Measurements from ENCODE around the gene NEDD8. TPM values are rescaled to one million over a fixed set of nuclear protein-coding genes. Genes with fewer than 3 reads are reported as not detected.

NEDD8 gene
- total RNA-seq, 4 donors from 2014 or later: 44.1 to 77.6 (median 67.9) TPM

DNA sequence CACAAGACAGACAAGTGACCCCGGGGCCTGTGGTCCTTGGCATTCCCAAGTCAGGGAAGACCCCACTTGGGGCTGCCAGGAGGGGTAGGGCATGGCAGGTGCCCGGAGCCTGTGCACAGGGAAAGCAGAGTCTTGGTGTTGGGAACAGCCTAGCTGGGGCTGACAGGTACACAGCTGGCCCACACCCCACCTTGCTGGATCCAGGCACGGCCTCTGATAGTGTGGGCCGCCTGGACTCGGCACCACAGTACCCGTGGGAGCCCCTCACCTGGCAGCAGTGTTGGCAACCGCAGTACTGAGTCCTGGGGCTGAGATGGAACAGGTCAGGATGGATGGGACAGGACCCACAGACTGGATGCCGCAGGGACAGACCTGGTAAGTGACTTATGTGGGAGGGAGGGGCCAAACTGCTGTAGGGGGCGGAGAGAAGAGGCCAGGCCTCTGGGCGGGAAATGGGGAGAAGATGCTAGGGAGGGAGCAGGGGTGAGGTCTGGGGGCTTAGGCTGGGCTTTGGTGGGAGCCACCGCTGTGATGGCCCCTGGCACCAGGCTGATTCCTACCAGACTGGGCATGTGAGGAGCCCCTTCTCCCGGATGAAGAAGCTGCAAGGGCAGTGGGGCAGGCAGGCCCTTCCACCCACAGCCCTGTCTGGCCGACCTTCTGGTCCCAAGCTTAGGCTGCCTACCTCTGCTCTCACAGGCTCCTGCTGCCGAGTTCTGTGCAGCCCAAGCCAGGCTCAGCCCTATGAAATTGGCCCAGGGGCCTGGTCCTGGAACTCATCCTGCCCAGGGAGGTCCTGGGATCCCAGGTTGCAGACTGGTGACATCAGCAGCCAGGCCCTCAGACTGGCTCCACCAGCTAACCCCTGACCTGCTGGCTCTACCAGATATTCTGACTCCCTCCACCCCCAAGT lies 30.9 kb upstream of the NEDD8 start, which contains the start of gene TGM1:
TSS of gene TGM1 (minus strand) at position 357 of the 913 bp plus-strand sequence. CDS start 825 bp downstream, outside the sequence.
- H3K9me3 ChIP-seq: no peaks in the 10 kb centered on the region
- H3K27me3 ChIP-seq: no peaks in the 10 kb centered on the region
- no peaks in the 10 kb centered on the region for H3K4me1 ChIP-seq
- DNase-seq: no peak
- H3K36me3 ChIP-seq: peaks cover 0 to 34% (median 0%) of the 10 kb centered on the region in 3 donors
- H3K4me3 ChIP-seq: no peak within 1 kb of the TSS
- H3K27ac ChIP-seq: no peak within 1 kb of the TSS
- TF ChIP-seq, protein P1, sequence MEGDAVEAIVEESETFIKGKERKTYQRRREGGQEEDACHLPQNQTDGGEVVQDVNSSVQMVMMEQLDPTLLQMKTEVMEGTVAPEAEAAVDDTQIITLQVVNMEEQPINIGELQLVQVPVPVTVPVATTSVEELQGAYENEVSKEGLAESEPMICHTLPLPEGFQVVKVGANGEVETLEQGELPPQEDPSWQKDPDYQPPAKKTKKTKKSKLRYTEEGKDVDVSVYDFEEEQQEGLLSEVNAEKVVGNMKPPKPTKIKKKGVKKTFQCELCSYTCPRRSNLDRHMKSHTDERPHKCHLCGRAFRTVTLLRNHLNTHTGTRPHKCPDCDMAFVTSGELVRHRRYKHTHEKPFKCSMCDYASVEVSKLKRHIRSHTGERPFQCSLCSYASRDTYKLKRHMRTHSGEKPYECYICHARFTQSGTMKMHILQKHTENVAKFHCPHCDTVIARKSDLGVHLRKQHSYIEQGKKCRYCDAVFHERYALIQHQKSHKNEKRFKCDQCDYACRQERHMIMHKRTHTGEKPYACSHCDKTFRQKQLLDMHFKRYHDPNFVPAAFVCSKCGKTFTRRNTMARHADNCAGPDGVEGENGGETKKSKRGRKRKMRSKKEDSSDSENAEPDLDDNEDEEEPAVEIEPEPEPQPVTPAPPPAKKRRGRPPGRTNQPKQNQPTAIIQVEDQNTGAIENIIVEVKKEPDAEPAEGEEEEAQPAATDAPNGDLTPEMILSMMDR (IDR thresholded peaks at IDR 0.05): no peak
- no peak for TF ChIP-seq POLR2A (IDR thresholded peaks at IDR 0.05)

DNA sequence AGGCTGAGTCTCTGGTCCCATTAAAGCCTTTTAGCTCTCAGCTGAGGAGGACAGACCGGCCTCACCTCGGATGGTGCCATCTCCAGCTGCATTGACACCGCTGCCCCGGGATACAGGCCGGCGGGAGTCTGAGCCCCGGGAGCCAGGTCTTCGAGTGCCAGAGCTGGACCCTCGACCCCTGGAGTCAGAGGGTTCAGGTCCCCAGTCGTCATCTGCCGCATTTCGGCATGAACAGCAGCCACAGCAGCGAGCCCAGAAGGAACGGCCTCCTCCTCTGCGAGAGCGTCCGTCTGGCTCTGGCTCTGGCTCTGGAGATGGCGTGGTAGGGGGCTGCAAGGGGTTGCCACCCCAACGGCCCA lies 29.8 kb upstream of the NEDD8 start:
- no peak for TF ChIP-seq POLR2A (IDR thresholded peaks at IDR 0.05)
- TF ChIP-seq, protein P1 (IDR thresholded peaks at IDR 0.05): no peak
- Histone ChIP-seq H3K36me3 (peaks cover 0 to 22% (median 0%) of the 10 kb centered on the region in 3 donors), H3K27me3 (no peaks in the 10 kb centered on the region), H3K4me3 (no peak overlapping the region), H3K4me1 (no peaks in the 10 kb centered on the region), H3K27ac (no peak overlapping the region), H3K9me3 (no peaks in the 10 kb centered on the region)
- no peak for DNase-seq

DNA sequence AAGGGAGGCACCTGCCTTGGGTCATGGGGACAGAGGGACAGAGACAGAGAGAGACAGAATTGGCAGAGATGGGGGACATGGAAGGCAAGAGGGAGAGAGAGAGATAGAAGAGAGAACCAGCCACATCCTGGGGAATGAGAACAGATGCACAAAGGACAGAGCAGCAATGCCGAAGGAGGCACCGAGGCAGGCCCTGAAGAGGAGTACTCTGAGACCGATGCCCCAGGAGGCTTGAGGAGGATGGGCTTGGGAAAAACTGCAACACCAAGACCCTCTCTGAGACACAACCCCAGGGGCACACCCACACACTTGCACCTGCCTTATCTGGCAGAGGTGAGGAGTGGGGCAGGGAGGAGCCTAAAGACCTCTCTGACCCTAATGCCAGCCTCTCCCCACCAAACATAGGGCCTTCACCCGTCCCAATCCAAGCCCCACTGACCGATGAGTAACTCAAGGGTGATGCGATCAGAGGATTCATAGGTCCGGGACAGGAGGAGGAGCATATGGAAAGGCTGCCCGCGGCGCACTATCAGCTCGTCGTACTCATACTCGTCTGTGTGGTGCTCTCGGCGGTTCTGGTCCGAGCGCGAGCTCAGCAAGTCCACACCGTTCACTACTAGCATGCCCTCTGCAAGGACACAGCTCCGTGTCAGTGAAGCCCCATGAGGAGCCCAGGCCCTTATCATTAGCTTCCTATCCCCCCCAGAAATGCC lies 29.2 kb upstream of the NEDD8 start:
- Histone ChIP-seq H3K4me3 (no peak overlapping the region), H3K27ac (no peak overlapping the region), H3K36me3 (peaks cover 0 to 17% (median 0%) of the 10 kb centered on the region in 3 donors), H3K4me1 (no peaks in the 10 kb centered on the region), H3K27me3 (no peaks in the 10 kb centered on the region), H3K9me3 (no peaks in the 10 kb centered on the region)
- DNase-seq: no peak
- TF ChIP-seq, protein P1 (IDR thresholded peaks at IDR 0.05): no peak
- TF ChIP-seq POLR2A (IDR thresholded peaks at IDR 0.05): no peak

DNA sequence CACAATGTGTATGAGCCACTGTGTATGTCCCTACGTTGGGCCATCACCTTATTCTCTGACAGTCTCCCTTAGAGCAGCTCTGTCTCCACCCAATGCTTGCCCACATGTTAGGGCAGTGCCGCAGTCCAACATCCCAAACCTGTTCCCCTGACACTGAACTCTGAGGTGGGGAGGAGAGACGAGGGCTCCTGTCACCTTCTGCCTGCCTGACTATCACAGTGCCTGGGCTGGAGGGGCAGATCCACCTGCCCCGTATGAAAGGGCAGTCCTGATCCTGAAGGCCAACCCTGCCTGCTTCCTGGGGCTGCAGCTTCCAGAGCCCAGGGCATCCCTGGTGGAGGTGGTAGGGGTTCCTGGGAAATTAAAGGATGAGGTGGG lies 28.6 kb upstream of the NEDD8 start:
- H3K27ac ChIP-seq: no peak overlapping the region
- H3K36me3 ChIP-seq: peaks cover 0 to 11% (median 0%) of the 10 kb centered on the region in 3 donors
- TF ChIP-seq, protein P1 (IDR thresholded peaks at IDR 0.05): no peak
- TF ChIP-seq POLR2A (IDR thresholded peaks at IDR 0.05): no peak
- DNase-seq: no peak
- H3K4me3 ChIP-seq: no peak overlapping the region
- no peaks in the 10 kb centered on the region for H3K9me3 ChIP-seq
- no peaks in the 10 kb centered on the region for H3K4me1 ChIP-seq
- no peaks in the 10 kb centered on the region for H3K27me3 ChIP-seq

DNA sequence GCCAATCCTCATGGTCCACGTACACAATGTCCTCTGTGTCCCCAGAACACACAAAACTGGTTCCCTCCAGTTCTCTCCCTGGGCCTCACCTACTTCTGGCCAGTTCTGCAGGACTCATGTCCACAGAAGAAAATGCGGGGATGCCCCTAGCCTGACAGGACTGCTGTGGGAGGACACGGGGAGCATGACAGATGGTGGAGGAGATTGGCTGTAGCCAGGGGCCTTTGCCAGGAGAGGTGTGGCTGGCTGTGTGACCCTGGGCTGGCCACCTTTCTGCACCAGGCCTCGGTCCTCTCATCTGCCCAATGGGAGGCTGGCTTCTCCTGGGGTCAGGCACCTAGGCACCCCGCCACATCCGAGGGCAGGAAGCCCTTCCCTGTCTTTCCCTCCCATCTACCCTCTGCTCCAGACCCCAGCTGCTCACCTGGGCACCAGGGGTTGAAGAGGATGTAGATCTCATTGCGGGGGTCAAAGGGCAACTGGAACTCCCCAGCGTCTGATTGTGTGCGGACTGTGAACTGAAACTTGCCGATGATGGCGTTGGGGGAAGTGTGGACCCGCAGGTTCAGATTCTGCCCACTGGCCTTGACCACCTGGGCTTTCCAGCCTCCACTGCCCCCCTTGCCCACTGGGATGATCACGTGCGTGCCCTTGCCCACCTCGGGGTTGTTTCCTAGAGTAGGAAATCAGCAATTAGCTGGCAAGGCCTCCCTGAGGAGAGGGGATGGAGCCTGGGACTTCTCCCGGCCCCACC lies 28.0 kb upstream of the NEDD8 start:
- no peaks in the 10 kb centered on the region for H3K27me3 ChIP-seq
- no peaks in the 10 kb centered on the region for H3K9me3 ChIP-seq

More for the DNA sequence above, 28.0 kb upstream of the NEDD8 start:
- TF ChIP-seq, protein P1 (IDR thresholded peaks at IDR 0.05): no peak
- TF ChIP-seq POLR2A (IDR thresholded peaks at IDR 0.05): no peak
- no peak overlapping the region for H3K27ac ChIP-seq
- no peak for DNase-seq
- H3K36me3 ChIP-seq: peaks cover 0 to 7% (median 0%) of the 10 kb centered on the region in 3 donors
- H3K4me1 ChIP-seq: no peaks in the 10 kb centered on the region
- H3K4me3 ChIP-seq: no peak overlapping the region
